HCT116 (cell line): ENCODE measurements around the gene ISCA2. TPM values are rescaled to one million over a fixed set of nuclear protein-coding genes. Genes with fewer than 3 reads are reported as not detected.

ENCODE experiments used
- ATAC-seq: fragments of 200-7000 bp; cut with Tn5 transposase; 2 replicates; pipeline ENCODE4 v1.9.1; 2020; ENCODE audit warnings: mild to moderate bottlenecking, moderate library complexity
- BruUV-seq: library from RNA; stranded (reverse); fragments of 400-500 nt; replicated peaks from 2 replicates; lab custom pipeline; 2021; lab: Mats Ljungman, UMichigan
- CTCF ChIA-PET: fragments of 300-600 bp; sonication (Branson Sonifier 250); formaldehyde crosslinking; loops from one replicate; lab custom pipeline; 2021; ENCODE audit warnings: antibody characterized with exemption; lab: Charles Lee
- POLR2A ChIA-PET: fragments of 300-600, 350-600 bp; sonication (Branson Sonifier 250); formaldehyde crosslinking; loops from one replicate; lab custom pipeline; 2021; ENCODE audit warnings: antibody characterized with exemption; lab: Charles Lee
- RAD21 ChIA-PET, 2 experiments: fragments of 300-600 bp; sonication (Branson Sonifier 250); formaldehyde crosslinking; loops; one replicate each; lab custom pipeline; 2023; ENCODE audit warnings: low total read pairs in 2 of 2; ENCODE audit not compliant: uncharacterized antibody in 2 of 2, unreplicated experiment in 2 of 2, low non-redundant PET in 1 of 2; lab: Charles Lee
- DNase-seq: peaks from one replicate; pipeline ENCODE4 v3.0.0-alpha.2; 2010; ENCODE audit warnings: low read depth, low spot score
- H2AFZ ChIP-seq: fragments of 200-600 bp; shearing (Covaris generic), sonication (generic); 2 replicates; pipeline ENCODE4 v1.6.1; 2017; ENCODE audit warnings: low read depth, mixed run types, mixed read lengths, antibody characterized with exemption, low read length; ENCODE audit not compliant: poor library complexity, severe bottlenecking
- H3K27ac ChIP-seq: 2 replicates; pipeline ENCODE4 v1.5.1; 2012; ENCODE audit warnings: low read depth, low read length
- H3K27me3 ChIP-seq: fragments of 200-600 bp; sonication (generic); 2 replicates; pipeline ENCODE4 v1.6.1; 2016; ENCODE audit warnings: mixed run types, low read length, mixed read lengths; ENCODE audit not compliant: insufficient read depth
- H3K36me3 ChIP-seq, 2 experiments: fragments of 200-500 bp in 1 of 2; fragments of 200-600 bp in 1 of 2; sonication (Bioruptor generic) in 1 of 2; sonication (generic) in 1 of 2; 2 replicates each; pipeline versions ENCODE4 v1.5.1 to v1.6.1; 2014 to 2016; ENCODE audit warnings: low read length in 2 of 2, inconsistent platforms in 1 of 2, mixed read lengths in 1 of 2, mixed run types in 1 of 2; ENCODE audit not compliant: insufficient read depth in 2 of 2, control insufficient read depth in 1 of 2
- H3K4me1 ChIP-seq, 2 experiments: fragments of 200-600 bp in 1 of 2; sonication (generic) in 1 of 2; 2 replicates each; pipeline versions ENCODE4 v1.5.1 to v1.6.1; 2012 to 2017; ENCODE audit warnings: low read length in 2 of 2, inconsistent platforms in 1 of 2, mild to moderate bottlenecking in 1 of 2, mixed read lengths in 1 of 2, mixed run types in 1 of 2, moderate library complexity in 1 of 2; ENCODE audit not compliant: insufficient read depth in 2 of 2, control insufficient read depth in 1 of 2
- H3K4me2 ChIP-seq: fragments of 200-600 bp; sonication (generic); 2 replicates; pipeline ENCODE4 v1.6.1; 2017; ENCODE audit warnings: mixed run types, low read length, mixed read lengths
- H3K4me3 ChIP-seq, 2 experiments: fragments of 200-600 bp in 1 of 2; sonication (generic) in 1 of 2; replicated peaks in 1 of 2; 2 replicates each; pipeline ENCODE4 v1.5.1; 2011 to 2016; ENCODE audit warnings: low read length in 2 of 2, control low read depth in 1 of 2, low read depth in 1 of 2, mild to moderate bottlenecking in 1 of 2, mixed read lengths in 1 of 2, mixed run types in 1 of 2
- H3K79me2 ChIP-seq: fragments of 200-600 bp; sonication (generic); 2 replicates; pipeline ENCODE4 v1.6.1; 2017; ENCODE audit warnings: mild to moderate bottlenecking, mixed run types, low read length, moderate library complexity, mixed read lengths; ENCODE audit not compliant: insufficient read depth
- H3K9ac ChIP-seq: fragments of 200-600 bp; sonication (generic); 2 replicates; pipeline ENCODE4 v1.6.1; 2016; ENCODE audit warnings: low read length, mixed read lengths
- H3K9me2 ChIP-seq: fragments of 200-600 bp; sonication (generic), shearing (Covaris generic); 2 replicates; pipeline ENCODE4 v1.6.1; 2017; ENCODE audit warnings: mixed run types, mild to moderate bottlenecking, moderate library complexity; ENCODE audit not compliant: insufficient read depth
- H3K9me3 ChIP-seq, 2 experiments: fragments of 200-500 bp in 1 of 2; fragments of 200-600 bp in 1 of 2; sonication (Bioruptor generic) in 1 of 2; sonication (generic) in 1 of 2; 2 replicates each; pipeline ENCODE4 v1.6.1; 2014 to 2017; ENCODE audit warnings: low read length in 2 of 2, mixed read lengths in 2 of 2, inconsistent platforms in 1 of 2, low read depth in 1 of 2, mild to moderate bottlenecking in 1 of 2, mixed run types in 1 of 2, moderate library complexity in 1 of 2; ENCODE audit not compliant: control insufficient read depth in 1 of 2, insufficient read depth in 1 of 2
- H4K20me1 ChIP-seq: fragments of 200-600 bp; sonication (generic), shearing (Covaris generic); 2 replicates; pipeline ENCODE4 v1.6.1; 2017; ENCODE audit warnings: mixed run types, mild to moderate bottlenecking, moderate library complexity; ENCODE audit not compliant: insufficient read depth
- CEBPB ChIP-seq: IDR thresholded peaks from 2 replicates; pipeline ENCODE4 v1.6.1; 2012; ENCODE audit warnings: low read depth
- EGR1 ChIP-seq: IDR thresholded peaks from 2 replicates; pipeline ENCODE4 v1.6.1; 2012; ENCODE audit warnings: low read depth
- ELF1 ChIP-seq: IDR thresholded peaks from 2 replicates; pipeline ENCODE4 v1.6.1; 2012; ENCODE audit warnings: low read depth, borderline replicate concordance
- FOSL1 ChIP-seq: IDR thresholded peaks from 2 replicates; pipeline ENCODE4 v1.6.1; 2012; ENCODE audit warnings: low read depth
- MAX ChIP-seq: IDR thresholded peaks from 2 replicates; pipeline ENCODE4 v1.6.1; 2012
- POLR2A ChIP-seq: IDR thresholded peaks from 2 replicates; pipeline ENCODE4 v1.7.0; 2011; ENCODE audit warnings: borderline replicate concordance; ENCODE audit not compliant: insufficient read depth, insufficient read length; ENCODE audit errors: extremely low read depth
- POLR2AphosphoS5 ChIP-seq: IDR thresholded peaks from 2 replicates; pipeline ENCODE4 v1.6.1; 2011; ENCODE audit warnings: mild to moderate bottlenecking, low read depth, low read length, moderate library complexity
- SP1 ChIP-seq: IDR thresholded peaks from 2 replicates; pipeline ENCODE4 v1.6.1; 2012; ENCODE audit warnings: low read depth
- TCF7L2 ChIP-seq: IDR thresholded peaks from 2 replicates; pipeline ENCODE4 v1.7.0; 2011; ENCODE audit warnings: borderline replicate concordance, inconsistent platforms; ENCODE audit not compliant: insufficient read depth, insufficient read length; ENCODE audit errors: extremely low read depth
- YY1 ChIP-seq: IDR thresholded peaks from 2 replicates; pipeline ENCODE4 v1.6.1; 2011; ENCODE audit warnings: low read length, low read depth, moderate library complexity, mild to moderate bottlenecking; ENCODE audit not compliant: insufficient replicate concordance; ENCODE audit errors: extremely low read depth
- ZFX ChIP-seq: fragments of 450-650 bp; IDR thresholded peaks from 2 replicates; pipeline ENCODE4 v1.6.1; 2017
- ZNF274 ChIP-seq: fragments of 200-500 bp; sonication (Bioruptor generic); IDR thresholded peaks from 2 replicates; pipeline ENCODE4 v1.6.1; 2014; ENCODE audit warnings: mild to moderate bottlenecking, low read depth, low read length, inconsistent platforms
- intact Hi-C: fragments of 100-400 bp; cut with micrococcal nuclease; formaldehyde crosslinking; loops from 2 replicates; pipeline ENCODE4 v1.10.0; 2022
- total RNA-seq: library from RNA; stranded (reverse); gene quantifications from one replicate; pipeline ENCODE4 v1.2.1, GENCODE V29; 2021; ENCODE audit not compliant: unreplicated experiment
- TF ChIP-seq, protein P1 (sequence below), 3 experiments: fragments of 200-600 bp in 1 of 3; sonication (generic) in 1 of 3; IDR thresholded peaks in 2 of 3; conservative IDR thresholded peaks in 1 of 3; 2 replicates each; pipeline ENCODE4 v1.5.1; 2012 to 2017; ENCODE audit warnings: low read depth in 2 of 3, low read length in 2 of 3, antibody characterized with exemption in 1 of 3, borderline replicate concordance in 1 of 3, control low read depth in 1 of 3, mild to moderate bottlenecking in 1 of 3, mixed read lengths in 1 of 3, mixed run types in 1 of 3, moderate library complexity in 1 of 3; ENCODE audit not compliant: insufficient read depth in 1 of 3
- TF ChIP-seq, protein P2 (sequence below): IDR thresholded peaks from 2 replicates; pipeline ENCODE4 v1.6.1; 2012
- TF ChIP-seq, protein P3 (sequence below): IDR thresholded peaks from 2 replicates; pipeline ENCODE4 v1.6.1; 2011; ENCODE audit warnings: mild to moderate bottlenecking, low read length, moderate library complexity; ENCODE audit not compliant: insufficient replicate concordance; ENCODE audit errors: extremely low read depth

ISCA2 gene
- total RNA-seq, 1 experiment from 2014 or later, result 27.5 TPM

GRCh38 chr14:74528406-74528805 is 34.8 kb downstream of the ISCA2 start:
- ATAC-seq (no peak), DNase-seq (no peak)
- RAD21 ChIA-PET, result no interaction called here
- H3K4me2 ChIP-seq, result no peak overlapping the region
- H3K27ac ChIP-seq, result no peak overlapping the region
- POLR2A ChIA-PET, result no interaction called here
- H3K36me3 ChIP-seq, result no peaks in the 10 kb centered on the region
- no peak overlapping the region for H2AFZ ChIP-seq
- no peak overlapping the region for H3K4me3 ChIP-seq
- no peaks in the 10 kb centered on the region for H3K79me2 ChIP-seq
- no TSS peak for BruUV-seq
- no peak overlapping the region for H3K9ac ChIP-seq
- CTCF ChIA-PET, result interaction anchor here (1.5 to 2.2 kb wide), 2 partner anchors 9 to 35 kb away, joined by 3 to 5 read pairs; partner anchors contain the start of genes ISCA2 and NPC2
- H3K4me1 ChIP-seq, result peaks cover 10 to 26% of the 10 kb centered on the region in 2 experiments
- no peaks in the 10 kb centered on the region for H3K27me3 ChIP-seq
- intact Hi-C loops, result no loop called here
- no peaks in the 10 kb centered on the region for H3K9me2 ChIP-seq
- no peaks in the 10 kb centered on the region for H4K20me1 ChIP-seq
- TF ChIP-seq EGR1 (no peak), POLR2A (no peak), SP1 (no peak), ZFX (no peak), TCF7L2 (no peak), CEBPB (no peak), YY1 (no peak), ZNF274 (no peak), FOSL1 (no peak), MAX (no peak), POLR2AphosphoS5 (no peak), ELF1 (no peak)
- TF ChIP-seq, protein P1, sequence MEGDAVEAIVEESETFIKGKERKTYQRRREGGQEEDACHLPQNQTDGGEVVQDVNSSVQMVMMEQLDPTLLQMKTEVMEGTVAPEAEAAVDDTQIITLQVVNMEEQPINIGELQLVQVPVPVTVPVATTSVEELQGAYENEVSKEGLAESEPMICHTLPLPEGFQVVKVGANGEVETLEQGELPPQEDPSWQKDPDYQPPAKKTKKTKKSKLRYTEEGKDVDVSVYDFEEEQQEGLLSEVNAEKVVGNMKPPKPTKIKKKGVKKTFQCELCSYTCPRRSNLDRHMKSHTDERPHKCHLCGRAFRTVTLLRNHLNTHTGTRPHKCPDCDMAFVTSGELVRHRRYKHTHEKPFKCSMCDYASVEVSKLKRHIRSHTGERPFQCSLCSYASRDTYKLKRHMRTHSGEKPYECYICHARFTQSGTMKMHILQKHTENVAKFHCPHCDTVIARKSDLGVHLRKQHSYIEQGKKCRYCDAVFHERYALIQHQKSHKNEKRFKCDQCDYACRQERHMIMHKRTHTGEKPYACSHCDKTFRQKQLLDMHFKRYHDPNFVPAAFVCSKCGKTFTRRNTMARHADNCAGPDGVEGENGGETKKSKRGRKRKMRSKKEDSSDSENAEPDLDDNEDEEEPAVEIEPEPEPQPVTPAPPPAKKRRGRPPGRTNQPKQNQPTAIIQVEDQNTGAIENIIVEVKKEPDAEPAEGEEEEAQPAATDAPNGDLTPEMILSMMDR (IDR thresholded peaks at IDR 0.05 in 2 of 3, conservative IDR thresholded peaks at IDR 0.05 in 1 of 3; ENCODE audit: borderline replicate concordance in 1 of 3, insufficient read depth in 1 of 3, low read depth in 2 of 3, low read length in 2 of 3), result no peak
- TF ChIP-seq, protein P2, sequence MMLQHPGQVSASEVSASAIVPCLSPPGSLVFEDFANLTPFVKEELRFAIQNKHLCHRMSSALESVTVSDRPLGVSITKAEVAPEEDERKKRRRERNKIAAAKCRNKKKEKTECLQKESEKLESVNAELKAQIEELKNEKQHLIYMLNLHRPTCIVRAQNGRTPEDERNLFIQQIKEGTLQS, result no peak
- TF ChIP-seq, protein P3, sequence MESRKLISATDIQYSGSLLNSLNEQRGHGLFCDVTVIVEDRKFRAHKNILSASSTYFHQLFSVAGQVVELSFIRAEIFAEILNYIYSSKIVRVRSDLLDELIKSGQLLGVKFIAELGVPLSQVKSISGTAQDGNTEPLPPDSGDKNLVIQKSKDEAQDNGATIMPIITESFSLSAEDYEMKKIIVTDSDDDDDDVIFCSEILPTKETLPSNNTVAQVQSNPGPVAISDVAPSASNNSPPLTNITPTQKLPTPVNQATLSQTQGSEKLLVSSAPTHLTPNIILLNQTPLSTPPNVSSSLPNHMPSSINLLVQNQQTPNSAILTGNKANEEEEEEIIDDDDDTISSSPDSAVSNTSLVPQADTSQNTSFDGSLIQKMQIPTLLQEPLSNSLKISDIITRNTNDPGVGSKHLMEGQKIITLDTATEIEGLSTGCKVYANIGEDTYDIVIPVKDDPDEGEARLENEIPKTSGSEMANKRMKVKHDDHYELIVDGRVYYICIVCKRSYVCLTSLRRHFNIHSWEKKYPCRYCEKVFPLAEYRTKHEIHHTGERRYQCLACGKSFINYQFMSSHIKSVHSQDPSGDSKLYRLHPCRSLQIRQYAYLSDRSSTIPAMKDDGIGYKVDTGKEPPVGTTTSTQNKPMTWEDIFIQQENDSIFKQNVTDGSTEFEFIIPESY, result no peak
- TF ChIP-seq, all 23 proteins: peak for 0
- no peaks in the 10 kb centered on the region for H3K9me3 ChIP-seq
